ENCODE results near the gene MACROD2.

The MACROD2 gene

GRCh38 chr20:15817351-15817750 is 1822.0 kb downstream of the MACROD2 start:
- DNase-seq = no peak

- no peak for DNase-seq
Observed at GRCh38 chr20:15818651-15819071, 1823.3 kb downstream of the MACROD2 start.

- no peak for DNase-seq
Observed at GRCh38 chr20:15823718-15824117, 1828.4 kb downstream of the MACROD2 start.

GRCh38 chr20:15827628-15828027 is 1832.3 kb downstream of the MACROD2 start:
- DNase-seq = no peak

GRCh38 chr20:15831201-15831600 is 1835.9 kb downstream of the MACROD2 start:
- no peak for DNase-seq

- no peak for DNase-seq
Observed at GRCh38 chr20:15832512-15832911, 1837.2 kb downstream of the MACROD2 start.

GRCh38 chr20:15834857-15835256 is 1839.5 kb downstream of the MACROD2 start:
- peak; percentile 45 for DNase-seq

GRCh38 chr20:15835811-15836210 is 1840.5 kb downstream of the MACROD2 start:
- no peak for DNase-seq

- DNase-seq = no peak
Observed at GRCh38 chr20:15836634-15837033, 1841.3 kb downstream of the MACROD2 start.

- no peak for DNase-seq
Observed at GRCh38 chr20:15837563-15837962, 1842.2 kb downstream of the MACROD2 start.

GRCh38 chr20:15838466-15838865 is 1843.2 kb downstream of the MACROD2 start:
- no peak for DNase-seq

- no peak for DNase-seq
Observed at GRCh38 chr20:15840636-15841301, 1845.5 kb downstream of the MACROD2 start.

GRCh38 chr20:15842872-15843271 is 1847.6 kb downstream of the MACROD2 start:
- no peak for DNase-seq

GRCh38 chr20:15843777-15844176 is 1848.5 kb downstream of the MACROD2 start:
- DNase-seq = no peak

GRCh38 chr20:15847196-15847784 is 1852.0 kb downstream of the MACROD2 start:
- peak; percentile 47 for DNase-seq

GRCh38 chr20:15848126-15848525 is 1852.8 kb downstream of the MACROD2 start:
- no peak for DNase-seq

GRCh38 chr20:15848995-15849610 is 1853.8 kb downstream of the MACROD2 start:
- no peak for DNase-seq

- DNase-seq = no peak
Observed at GRCh38 chr20:15851576-15852215, 1856.4 kb downstream of the MACROD2 start.

GRCh38 chr20:15854911-15855310 is 1859.6 kb downstream of the MACROD2 start:
- no peak for DNase-seq

- no peak for DNase-seq
Observed at GRCh38 chr20:15857173-15857784, 1862.0 kb downstream of the MACROD2 start.

GRCh38 chr20:15859061-15859460 is 1863.7 kb downstream of the MACROD2 start:
- no peak for DNase-seq

GRCh38 chr20:15860850-15861249 is 1865.5 kb downstream of the MACROD2 start:
- DNase-seq = no peak

- no peak for DNase-seq
Observed at GRCh38 chr20:15862178-15862577, 1866.9 kb downstream of the MACROD2 start.
